ENCODE measurements around the gene PFKFB3.
A peak's percentile ranks its signal among the peaks of the same experiment; 100 is the strongest.

- peak; percentile 13 for TF ChIP-seq CTCF (IDR thresholded peaks at IDR 0.05; ENCODE audit: poor library complexity)
- TF ChIP-seq EZH2 (IDR thresholded peaks at IDR 0.05; ENCODE audit: borderline replicate concordance), result no peak
These were observed 765 bp downstream of the PFKFB3 start for GRCh38 chr10:6203331-6204062.
